ENCODE measurements around the gene EXTL2.
"Not testable (repeated sequence)": the region's sequence is repeated elsewhere in the genome, so short reads cannot be mapped to it uniquely, and the experiment has no call there.

Gene EXTL2

GRCh38 chr1:100847361-100848082 is 47.1 kb downstream of the EXTL2 start:
- DNase-seq (ENCODE audit: low read depth) = no peak
- no peak for TF ChIP-seq CTCF (IDR thresholded peaks at IDR 0.05; ENCODE audit: low read depth, low read length, missing control alignments)
- H3K4me3 ChIP-seq (ENCODE audit: low read depth, low read length) = no peak overlapping the region

DNA sequence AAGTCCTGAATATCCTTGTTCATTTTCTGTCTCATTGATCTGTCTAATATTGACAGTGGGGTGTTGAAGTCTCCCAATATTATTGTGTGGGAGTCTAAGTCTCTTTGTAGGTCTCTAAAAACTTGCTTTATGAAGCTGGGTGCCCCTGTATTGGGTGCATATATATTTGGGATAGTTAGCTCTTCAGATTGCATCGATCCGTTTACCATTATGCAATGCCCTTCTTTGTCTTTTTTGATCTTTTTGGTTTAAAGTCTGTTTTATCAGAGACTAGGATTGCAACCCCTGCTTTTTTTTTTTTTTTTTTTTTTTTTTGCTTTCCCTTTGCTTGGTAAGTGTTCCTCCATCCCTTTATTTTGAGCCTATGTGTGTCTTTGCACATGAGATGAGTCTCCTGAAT is 51.5 kb downstream of the EXTL2 start:
- DNase-seq (ENCODE audit: low read depth); H3K4me3 ChIP-seq (ENCODE audit: low read depth, low read length): not testable (repeated sequence)

DNA sequence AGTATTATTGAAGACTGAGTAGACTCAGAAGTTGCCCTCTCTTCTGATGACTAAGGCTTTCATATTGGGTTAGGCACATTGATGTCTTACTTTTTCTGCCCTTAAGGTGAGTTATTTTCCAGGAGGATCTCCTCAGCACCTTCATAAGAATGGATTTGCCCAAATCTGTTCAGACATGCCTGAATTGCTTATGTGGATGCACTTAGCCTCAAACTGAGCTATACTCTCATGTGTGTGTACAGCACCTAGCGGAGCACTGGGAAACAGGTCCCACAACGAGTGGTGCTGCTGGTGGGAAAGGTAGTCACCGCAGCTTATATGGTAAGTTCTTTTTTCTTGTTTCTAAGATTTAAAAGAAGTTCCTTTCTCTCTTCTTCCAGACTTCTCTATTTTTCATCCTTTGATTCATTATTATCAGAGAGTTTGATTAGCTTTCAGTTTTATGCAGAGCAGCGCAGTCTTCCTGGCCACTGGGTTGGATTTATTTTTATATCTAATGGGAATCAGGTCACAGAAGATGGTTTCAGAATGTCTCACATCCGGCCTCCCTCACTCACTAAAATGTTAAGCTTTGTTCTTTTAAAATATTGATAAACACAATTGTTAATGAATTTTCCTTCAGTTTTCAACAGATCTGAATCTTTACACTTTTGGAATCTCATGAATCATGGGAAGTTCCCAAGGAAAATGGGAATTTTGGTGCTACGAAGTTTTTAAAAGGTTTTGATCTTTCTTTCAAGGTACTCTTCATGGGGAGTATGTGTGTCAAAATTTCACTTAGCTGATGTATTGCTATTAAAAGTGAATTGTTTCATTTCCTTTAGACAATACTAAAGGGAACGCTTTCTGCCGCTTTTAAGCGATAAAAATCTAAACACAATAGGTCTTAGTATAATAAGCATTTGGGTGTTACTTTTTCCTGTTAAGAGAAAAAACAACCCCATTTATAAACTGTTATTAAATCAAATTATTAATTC is 58.5 kb downstream of the EXTL2 start:
- no peak for DNase-seq (ENCODE audit: low read depth)

DNA sequence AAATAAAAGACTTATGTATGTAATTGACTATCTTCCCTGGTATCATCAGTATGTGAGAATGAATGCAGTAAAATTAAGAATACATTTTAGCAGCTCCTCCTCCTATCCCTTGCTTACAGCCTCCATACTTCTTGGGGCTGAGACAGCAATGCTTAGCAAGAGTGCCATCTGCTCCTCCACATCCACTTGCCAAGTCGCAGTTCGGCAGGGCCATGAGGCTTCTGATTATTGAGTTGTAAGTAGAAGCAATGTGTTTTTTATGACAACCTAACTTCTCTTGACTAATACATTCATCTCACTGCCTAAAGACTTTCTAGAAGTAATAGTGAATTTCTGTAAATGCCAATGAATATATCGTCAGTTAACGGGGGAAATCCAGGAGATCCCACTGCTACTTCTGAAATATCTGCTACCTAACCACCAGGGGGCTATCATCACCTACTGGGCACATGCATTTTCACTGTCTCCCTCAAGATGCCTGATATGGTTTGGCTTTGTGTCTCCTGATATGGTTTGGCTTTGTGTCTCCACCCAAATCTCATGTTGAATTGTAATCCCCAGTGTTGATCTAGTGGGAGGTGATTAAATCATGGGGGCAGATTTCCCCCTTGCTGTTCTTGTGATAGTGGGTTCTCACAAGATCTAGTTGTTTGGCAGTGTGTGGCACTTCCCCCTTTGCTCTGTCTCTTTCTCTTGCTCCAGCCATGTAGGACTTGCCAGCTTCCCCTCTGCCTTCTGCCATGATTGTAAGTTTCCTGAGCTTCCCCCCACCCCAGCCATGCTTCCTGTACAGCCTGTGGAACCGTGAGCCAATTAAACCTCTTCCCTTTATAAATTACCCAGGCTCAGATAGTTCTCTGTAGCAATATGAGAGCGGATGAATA is 59.6 kb downstream of the EXTL2 start:
- H3K4me3 ChIP-seq (ENCODE audit: low read depth, low read length) = no peak overlapping the region
- peak; percentile 71 for TF ChIP-seq CTCF (IDR thresholded peaks at IDR 0.05; ENCODE audit: low read depth, low read length, missing control alignments)
- peak; percentile 13 for DNase-seq (ENCODE audit: low read depth)

More for the DNA sequence above, 58.5 kb downstream of the EXTL2 start:
- no peak overlapping the region for H3K4me3 ChIP-seq (ENCODE audit: low read depth, low read length)
- TF ChIP-seq CTCF (IDR thresholded peaks at IDR 0.05; ENCODE audit: low read depth, low read length, missing control alignments) = no peak

- H3K4me3 ChIP-seq (ENCODE audit: low read depth, low read length) = no peak overlapping the region
- TF ChIP-seq CTCF (IDR thresholded peaks at IDR 0.05; ENCODE audit: low read depth, low read length, missing control alignments) = no peak
- DNase-seq (ENCODE audit: low read depth) = no peak
These were observed 61.8 kb downstream of the EXTL2 start for GRCh38 chr1:100832694-100833428.

- not testable (repeated sequence) for DNase-seq (ENCODE audit: low read depth); H3K4me3 ChIP-seq (ENCODE audit: low read depth, low read length)
These were observed 69.0 kb downstream of the EXTL2 start for GRCh38 chr1:100825666-100826065.
